Neural progenitor cell (in vitro differentiated cells): ENCODE results near the gene ALOX12B.

Source experiments
- CTCF ChIP-seq: fragments of 200-600 bp; sonication (generic); IDR thresholded peaks from 2 replicates; pipeline ENCODE4 v1.5.1; 2017; ENCODE audit warnings: antibody characterized with exemption, mild to moderate bottlenecking
- EZH2phosphoT487 ChIP-seq: fragments of 200-600 bp; sonication (generic); IDR thresholded peaks from 2 replicates; pipeline ENCODE4 v1.6.1; 2017; ENCODE audit warnings: antibody characterized with exemption

- TF ChIP-seq CTCF (no peak), EZH2phosphoT487 (no peak)
Observed at GRCh38 chr17:8133399-8133798, 45.9 kb upstream of the ALOX12B start.
